Liver (tissue), 9 donors: ENCODE data around the gene TNFRSF1B. TPM values are rescaled to one million over a fixed set of nuclear protein-coding genes. Genes with fewer than 3 reads are reported as not detected.

ENCODE experiments used
- DNase-seq: peaks from one replicate; pipeline ENCODE4 v3.0.0-alpha.2; 2017; ENCODE audit warnings: low spot score
- H3K27ac ChIP-seq, 2 donors: one replicate each; pipeline ENCODE4 v1.7.0; 2013; ENCODE audit warnings: inconsistent platforms in 2 of 2, low read length in 2 of 2, control low read depth in 1 of 2, low read depth in 1 of 2, mild to moderate bottlenecking in 1 of 2
- H3K27me3 ChIP-seq, 4 donors: one replicate each; pipeline versions ENCODE4 v1.6.1 to v1.7.0; 2013; ENCODE audit warnings: low read length in 3 of 4, inconsistent platforms in 1 of 4, mild to moderate bottlenecking in 1 of 4, moderate library complexity in 1 of 4; ENCODE audit not compliant: control insufficient read depth in 4 of 4, insufficient read depth in 4 of 4
- H3K36me3 ChIP-seq, 4 donors: one replicate each; pipeline versions ENCODE4 v1.6.1 to v1.7.0; 2013; ENCODE audit warnings: low read length in 3 of 4, mild to moderate bottlenecking in 3 of 4, low read depth in 1 of 4, moderate library complexity in 1 of 4; ENCODE audit not compliant: control insufficient read depth in 4 of 4, insufficient read depth in 3 of 4
- H3K4me1 ChIP-seq, 4 donors: one replicate each; pipeline versions ENCODE4 v1.6.1 to v1.7.0; 2013; ENCODE audit warnings: low read length in 3 of 4, mild to moderate bottlenecking in 3 of 4, moderate library complexity in 1 of 4; ENCODE audit not compliant: control insufficient read depth in 4 of 4, insufficient read depth in 4 of 4
- H3K4me3 ChIP-seq, 3 donors: one replicate each; pipeline versions ENCODE4 v1.6.1 to v1.7.0; 2013; ENCODE audit warnings: low read length in 3 of 3, control low read depth in 1 of 3, low read depth in 1 of 3, mild to moderate bottlenecking in 1 of 3
- H3K9ac ChIP-seq, 2 donors: one replicate each; pipeline ENCODE4 v1.7.0; 2013; ENCODE audit warnings: low read length in 2 of 2, mild to moderate bottlenecking in 2 of 2, moderate library complexity in 2 of 2, control low read depth in 1 of 2, low read depth in 1 of 2
- H3K9me3 ChIP-seq, 4 donors: one replicate each; pipeline versions ENCODE4 v1.6.1 to v1.7.0; 2013; ENCODE audit warnings: low read length in 3 of 4; ENCODE audit not compliant: control insufficient read depth in 4 of 4
- EGR1 ChIP-seq, 2 donors: IDR thresholded peaks; 2 replicates each; pipeline ENCODE4 v1.6.1; 2016 to 2018; ENCODE audit warnings: antibody characterized with exemption in 2 of 2, low read depth in 2 of 2
- FOXA1 ChIP-seq: IDR thresholded peaks from 2 replicates; pipeline ENCODE4 v1.6.1; 2016; ENCODE audit warnings: antibody characterized with exemption
- FOXA2 ChIP-seq: IDR thresholded peaks from 2 replicates; pipeline ENCODE4 v1.6.1; 2016; ENCODE audit warnings: antibody characterized with exemption
- GABPA ChIP-seq, 2 donors: IDR thresholded peaks in 1 of 2; conservative IDR thresholded peaks in 1 of 2; 2 replicates each; pipeline ENCODE4 v1.6.1; 2016; ENCODE audit warnings: antibody characterized with exemption in 2 of 2, mild to moderate bottlenecking in 1 of 2, moderate library complexity in 1 of 2
- HNF4A ChIP-seq, 2 donors: conservative IDR thresholded peaks; 2 replicates each; pipeline ENCODE4 v1.6.1; 2016; ENCODE audit warnings: antibody characterized with exemption in 2 of 2, mild to moderate bottlenecking in 2 of 2
- HNF4G ChIP-seq: IDR thresholded peaks from 2 replicates; pipeline ENCODE4 v1.6.1; 2016; ENCODE audit warnings: antibody characterized with exemption
- JUND ChIP-seq, 2 donors: IDR thresholded peaks; 2 replicates each; pipeline ENCODE4 v1.6.1; 2016; ENCODE audit warnings: antibody characterized with exemption in 2 of 2
- NR2F2 ChIP-seq: IDR thresholded peaks from 2 replicates; pipeline ENCODE4 v1.6.1; 2016; ENCODE audit warnings: antibody characterized with exemption
- RAD21 ChIP-seq, 2 donors: IDR thresholded peaks; 2 replicates each; pipeline ENCODE4 v1.6.1; 2016; ENCODE audit warnings: antibody characterized with exemption in 2 of 2, mild to moderate bottlenecking in 2 of 2
- RXRA ChIP-seq, 2 donors: IDR thresholded peaks; 2 replicates each; pipeline ENCODE4 v1.6.1; 2017 to 2018; ENCODE audit warnings: antibody characterized with exemption in 2 of 2, mild to moderate bottlenecking in 1 of 2
- SP1 ChIP-seq: IDR thresholded peaks from 2 replicates; pipeline ENCODE4 v1.6.1; 2018; ENCODE audit warnings: antibody characterized with exemption, mild to moderate bottlenecking
- TAF1 ChIP-seq: conservative IDR thresholded peaks from 2 replicates; pipeline ENCODE4 v1.6.1; 2016; ENCODE audit warnings: antibody characterized with exemption, mild to moderate bottlenecking
- YY1 ChIP-seq: IDR thresholded peaks from 2 replicates; pipeline ENCODE4 v1.6.1; 2016; ENCODE audit warnings: antibody characterized with exemption, mild to moderate bottlenecking
- WGBS: extraction: QIAGEN DNeasy Blood & Tissue Kit; methylation state at CpG from one replicate; pipeline ENCODE4 v1.1.7; 2013; 5-methylcytosine and 5-hydroxymethylcytosine counted together
- polyA plus RNA-seq, 2 donors: library from polyadenylated mRNA; stranded (reverse) in 1 of 2; unstranded in 1 of 2; fragments of 200-250 nt in 1 of 2; fragments of >200 nt in 1 of 2; fragmentation: Nextera tagmentation in 1 of 2; extraction: Ambion mirVana in 1 of 2; gene quantifications; one replicate each; pipeline versions ENCODE4 v1.2.1 to v1.2.3, GENCODE V29; 2013 to 2015
- total RNA-seq, 2 donors: library from RNA; depleted of rRNA; stranded (reverse); fragments of >200 nt; gene quantifications; one replicate each; pipeline ENCODE4 v1.2.3, GENCODE V29; 2014
- TF ChIP-seq, protein P1 (sequence below): IDR thresholded peaks from 2 replicates; pipeline ENCODE4 v1.6.1; 2016; ENCODE audit warnings: antibody characterized with exemption, mild to moderate bottlenecking
- TF ChIP-seq, protein P2 (sequence below): IDR thresholded peaks from 2 replicates; pipeline ENCODE4 v1.6.1; 2016; ENCODE audit warnings: antibody characterized with exemption
- TF ChIP-seq, protein P3 (sequence below): IDR thresholded peaks from 2 replicates; pipeline ENCODE4 v1.6.1; 2016; ENCODE audit warnings: antibody characterized with exemption
- TF ChIP-seq, protein P4 (sequence below): IDR thresholded peaks from 2 replicates; pipeline ENCODE4 v1.6.1; 2016; ENCODE audit warnings: antibody characterized with exemption
- TF ChIP-seq, protein P5 (sequence below): fragments of 150-350 bp; IDR thresholded peaks from 2 replicates; pipeline ENCODE4 v1.5.1; 2017; ENCODE audit warnings: improper control_type of control experiment, low read depth, low read length; ENCODE audit not compliant: missing input control
- donor health status: healthy.
- donor health status: healthy.
- donor health status: healthy.
- donor health status: healthy.
- donor health status: healthy.

The TNFRSF1B gene
- total and polyA plus RNA-seq, 4 donors: 7.2 to 19.6 (median 16.5) TPM

DNA sequence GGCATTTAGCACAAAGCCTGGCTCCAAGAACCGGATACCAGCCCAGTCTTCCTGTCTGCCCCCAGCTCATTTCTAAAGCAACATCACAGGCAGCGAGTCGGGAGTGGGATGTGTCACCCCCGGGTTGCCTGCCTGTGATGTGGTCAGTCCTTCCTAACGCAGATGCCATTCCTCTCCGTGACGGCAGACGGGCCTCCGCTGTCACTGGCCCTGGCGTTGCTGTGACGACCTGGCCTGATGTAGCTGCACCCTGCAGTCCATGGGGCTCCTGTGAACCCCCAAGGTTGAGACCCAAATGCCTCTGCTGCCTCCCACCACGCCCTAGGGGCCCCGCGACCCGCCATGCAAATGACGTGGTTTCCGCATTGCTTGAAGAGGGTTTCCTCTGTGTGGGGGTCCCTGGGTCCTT is 12.3 kb downstream of the TNFRSF1B start:
- no peak for DNase-seq

DNA sequence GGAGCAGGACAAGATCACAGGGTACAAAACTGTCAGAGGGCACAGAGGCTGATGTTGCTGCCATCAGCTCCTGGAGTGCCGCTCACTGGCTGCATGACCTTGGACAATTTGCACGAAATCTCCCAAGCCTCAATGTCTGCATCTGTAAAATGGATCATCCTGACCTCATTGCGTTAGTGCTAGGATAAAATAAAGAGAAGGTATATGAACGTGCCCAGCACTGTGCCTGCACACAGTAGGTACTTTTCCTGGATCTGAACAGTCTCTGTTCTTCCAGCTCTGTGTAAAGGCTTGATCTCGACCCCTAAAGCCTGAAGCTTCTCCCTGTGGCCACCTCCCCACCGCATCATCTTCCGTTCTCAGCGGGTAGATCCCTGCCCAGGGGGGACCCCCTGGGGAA is 12.9 kb downstream of the TNFRSF1B start:
- no peak overlapping the region for H3K4me3 ChIP-seq
- no peak for TF ChIP-seq HNF4G
- TF ChIP-seq, protein P1, sequence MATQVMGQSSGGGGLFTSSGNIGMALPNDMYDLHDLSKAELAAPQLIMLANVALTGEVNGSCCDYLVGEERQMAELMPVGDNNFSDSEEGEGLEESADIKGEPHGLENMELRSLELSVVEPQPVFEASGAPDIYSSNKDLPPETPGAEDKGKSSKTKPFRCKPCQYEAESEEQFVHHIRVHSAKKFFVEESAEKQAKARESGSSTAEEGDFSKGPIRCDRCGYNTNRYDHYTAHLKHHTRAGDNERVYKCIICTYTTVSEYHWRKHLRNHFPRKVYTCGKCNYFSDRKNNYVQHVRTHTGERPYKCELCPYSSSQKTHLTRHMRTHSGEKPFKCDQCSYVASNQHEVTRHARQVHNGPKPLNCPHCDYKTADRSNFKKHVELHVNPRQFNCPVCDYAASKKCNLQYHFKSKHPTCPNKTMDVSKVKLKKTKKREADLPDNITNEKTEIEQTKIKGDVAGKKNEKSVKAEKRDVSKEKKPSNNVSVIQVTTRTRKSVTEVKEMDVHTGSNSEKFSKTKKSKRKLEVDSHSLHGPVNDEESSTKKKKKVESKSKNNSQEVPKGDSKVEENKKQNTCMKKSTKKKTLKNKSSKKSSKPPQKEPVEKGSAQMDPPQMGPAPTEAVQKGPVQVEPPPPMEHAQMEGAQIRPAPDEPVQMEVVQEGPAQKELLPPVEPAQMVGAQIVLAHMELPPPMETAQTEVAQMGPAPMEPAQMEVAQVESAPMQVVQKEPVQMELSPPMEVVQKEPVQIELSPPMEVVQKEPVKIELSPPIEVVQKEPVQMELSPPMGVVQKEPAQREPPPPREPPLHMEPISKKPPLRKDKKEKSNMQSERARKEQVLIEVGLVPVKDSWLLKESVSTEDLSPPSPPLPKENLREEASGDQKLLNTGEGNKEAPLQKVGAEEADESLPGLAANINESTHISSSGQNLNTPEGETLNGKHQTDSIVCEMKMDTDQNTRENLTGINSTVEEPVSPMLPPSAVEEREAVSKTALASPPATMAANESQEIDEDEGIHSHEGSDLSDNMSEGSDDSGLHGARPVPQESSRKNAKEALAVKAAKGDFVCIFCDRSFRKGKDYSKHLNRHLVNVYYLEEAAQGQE: no peak
- TF ChIP-seq, protein P2, sequence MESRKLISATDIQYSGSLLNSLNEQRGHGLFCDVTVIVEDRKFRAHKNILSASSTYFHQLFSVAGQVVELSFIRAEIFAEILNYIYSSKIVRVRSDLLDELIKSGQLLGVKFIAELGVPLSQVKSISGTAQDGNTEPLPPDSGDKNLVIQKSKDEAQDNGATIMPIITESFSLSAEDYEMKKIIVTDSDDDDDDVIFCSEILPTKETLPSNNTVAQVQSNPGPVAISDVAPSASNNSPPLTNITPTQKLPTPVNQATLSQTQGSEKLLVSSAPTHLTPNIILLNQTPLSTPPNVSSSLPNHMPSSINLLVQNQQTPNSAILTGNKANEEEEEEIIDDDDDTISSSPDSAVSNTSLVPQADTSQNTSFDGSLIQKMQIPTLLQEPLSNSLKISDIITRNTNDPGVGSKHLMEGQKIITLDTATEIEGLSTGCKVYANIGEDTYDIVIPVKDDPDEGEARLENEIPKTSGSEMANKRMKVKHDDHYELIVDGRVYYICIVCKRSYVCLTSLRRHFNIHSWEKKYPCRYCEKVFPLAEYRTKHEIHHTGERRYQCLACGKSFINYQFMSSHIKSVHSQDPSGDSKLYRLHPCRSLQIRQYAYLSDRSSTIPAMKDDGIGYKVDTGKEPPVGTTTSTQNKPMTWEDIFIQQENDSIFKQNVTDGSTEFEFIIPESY: no peak
- TF ChIP-seq FOXA1: no peak
- TF ChIP-seq, protein P3, sequence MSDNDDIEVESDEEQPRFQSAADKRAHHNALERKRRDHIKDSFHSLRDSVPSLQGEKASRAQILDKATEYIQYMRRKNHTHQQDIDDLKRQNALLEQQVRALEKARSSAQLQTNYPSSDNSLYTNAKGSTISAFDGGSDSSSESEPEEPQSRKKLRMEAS: no peak
- TF ChIP-seq SP1: no peak
- TF ChIP-seq TAF1: no peak
- no peak for TF ChIP-seq HNF4A (conservative IDR thresholded peaks at IDR 0.05)
- TF ChIP-seq FOXA2: no peak
- TF ChIP-seq, protein P4, sequence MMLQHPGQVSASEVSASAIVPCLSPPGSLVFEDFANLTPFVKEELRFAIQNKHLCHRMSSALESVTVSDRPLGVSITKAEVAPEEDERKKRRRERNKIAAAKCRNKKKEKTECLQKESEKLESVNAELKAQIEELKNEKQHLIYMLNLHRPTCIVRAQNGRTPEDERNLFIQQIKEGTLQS: no peak
- TF ChIP-seq RXRA (IDR thresholded peaks at IDR 0.05): no peak
- no peak for TF ChIP-seq NR2F2
- no peak for TF ChIP-seq EGR1 (IDR thresholded peaks at IDR 0.05; ENCODE audit: low read depth in 2 of 2)
- TF ChIP-seq RAD21 (IDR thresholded peaks at IDR 0.05): no peak
- TF ChIP-seq JUND (IDR thresholded peaks at IDR 0.05): no peak
- TF ChIP-seq, protein P5, sequence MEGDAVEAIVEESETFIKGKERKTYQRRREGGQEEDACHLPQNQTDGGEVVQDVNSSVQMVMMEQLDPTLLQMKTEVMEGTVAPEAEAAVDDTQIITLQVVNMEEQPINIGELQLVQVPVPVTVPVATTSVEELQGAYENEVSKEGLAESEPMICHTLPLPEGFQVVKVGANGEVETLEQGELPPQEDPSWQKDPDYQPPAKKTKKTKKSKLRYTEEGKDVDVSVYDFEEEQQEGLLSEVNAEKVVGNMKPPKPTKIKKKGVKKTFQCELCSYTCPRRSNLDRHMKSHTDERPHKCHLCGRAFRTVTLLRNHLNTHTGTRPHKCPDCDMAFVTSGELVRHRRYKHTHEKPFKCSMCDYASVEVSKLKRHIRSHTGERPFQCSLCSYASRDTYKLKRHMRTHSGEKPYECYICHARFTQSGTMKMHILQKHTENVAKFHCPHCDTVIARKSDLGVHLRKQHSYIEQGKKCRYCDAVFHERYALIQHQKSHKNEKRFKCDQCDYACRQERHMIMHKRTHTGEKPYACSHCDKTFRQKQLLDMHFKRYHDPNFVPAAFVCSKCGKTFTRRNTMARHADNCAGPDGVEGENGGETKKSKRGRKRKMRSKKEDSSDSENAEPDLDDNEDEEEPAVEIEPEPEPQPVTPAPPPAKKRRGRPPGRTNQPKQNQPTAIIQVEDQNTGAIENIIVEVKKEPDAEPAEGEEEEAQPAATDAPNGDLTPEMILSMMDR: no peak
- no peak for TF ChIP-seq GABPA (IDR thresholded peaks at IDR 0.05 in 1 of 2, conservative IDR thresholded peaks at IDR 0.05 in 1 of 2)
- no peak for TF ChIP-seq YY1
- no peaks in the 10 kb centered on the region for H3K36me3 ChIP-seq
- peak overlapping the region; percentile 64 to 87 for H3K27ac ChIP-seq
- no peaks in the 10 kb centered on the region for H3K9me3 ChIP-seq
- H3K9ac ChIP-seq: no peak overlapping the region
- H3K4me1 ChIP-seq: peaks cover 13 to 61% (median 32%) of the 10 kb centered on the region in 4 donors
- H3K27me3 ChIP-seq: no peaks in the 10 kb centered on the region
- DNase-seq: no peak
- WGBS: 87% methylated on average over 8 of the region's 8 CpGs

More for the DNA sequence above, 12.3 kb downstream of the TNFRSF1B start:
- Histone ChIP-seq H3K9me3 (no peaks in the 10 kb centered on the region), H3K4me3 (no peak overlapping the region), H3K4me1 (peaks cover 14 to 60% (median 31%) of the 10 kb centered on the region in 4 donors), H3K9ac (no peak overlapping the region), H3K27me3 (no peaks in the 10 kb centered on the region), H3K36me3 (no peaks in the 10 kb centered on the region), H3K27ac (peak overlapping the region; percentile 64 to 87)
- TF ChIP-seq FOXA1: no peak
- TF ChIP-seq, protein P2: no peak
- TF ChIP-seq, protein P3: no peak
- TF ChIP-seq YY1: no peak
- no peak for TF ChIP-seq EGR1 (IDR thresholded peaks at IDR 0.05; ENCODE audit: low read depth in 2 of 2)
- no peak for TF ChIP-seq HNF4A (conservative IDR thresholded peaks at IDR 0.05)
- TF ChIP-seq NR2F2: no peak
- TF ChIP-seq, protein P4: no peak
- no peak for TF ChIP-seq JUND (IDR thresholded peaks at IDR 0.05)
- 77% methylated on average over 17 of the region's 17 CpGs for WGBS
